Activated CD4-positive, alpha-beta T cell treated with anti-CD3 and anti-CD28 coated beads, Interleukin-2, Interleukin-4, amounts not matched to agents 100 ng/mL and 50 ng/mL, durations not matched to agents 16 hours and 8 hours (primary cell): ENCODE results near the gene MSLN.

Source experiments
- DNase-seq: peaks from one replicate; pipeline ENCODE4 v3.0.0-alpha.2; 2020; ENCODE audit warnings: low spot score

The MSLN gene

GRCh38 chr16:760545-761343 lies at the start of gene MSLN:
TSS of gene MSLN (plus strand) at chr16:760734. CDS start at chr16:762681, 1,947 bp downstream.
- no peak for DNase-seq

- DNase-seq: no peak
These were observed 49.5 kb upstream of the MSLN start for GRCh38 chr16:711084-711483.

- DNase-seq: peak; percentile 75
These were observed 48.8 kb upstream of the MSLN start for GRCh38 chr16:711548-712320.

- DNase-seq: peak; percentile 53
These were observed 47.7 kb upstream of the MSLN start for GRCh38 chr16:712740-713250.

- DNase-seq: no peak
These were observed 46.5 kb upstream of the MSLN start for GRCh38 chr16:714079-714478.

- DNase-seq: peak; percentile 88
These were observed 45.7 kb upstream of the MSLN start, which contains the start of gene METRN for GRCh38 chr16:714558-715476. TSS of gene METRN (plus strand) at chr16:715118. CDS start at chr16:715290, 172 bp downstream.

- DNase-seq: no peak
These were observed 44.9 kb upstream of the MSLN start for GRCh38 chr16:715477-716199.

- DNase-seq: no peak
These were observed 44.4 kb upstream of the MSLN start for GRCh38 chr16:716200-716568.

- DNase-seq: no peak
These were observed 43.7 kb upstream of the MSLN start for GRCh38 chr16:716768-717325.

GRCh38 chr16:717450-718245 lies 42.9 kb upstream of the MSLN start:
- no peak for DNase-seq

- no peak for DNase-seq
These were observed 42.1 kb upstream of the MSLN start for GRCh38 chr16:718389-718788.

- no peak for DNase-seq
These were observed 41.6 kb upstream of the MSLN start for GRCh38 chr16:718922-719321.

- no peak for DNase-seq
These were observed 40.6 kb upstream of the MSLN start for GRCh38 chr16:719815-720446.

- peak; percentile 56 for DNase-seq
These were observed 40.0 kb upstream of the MSLN start for GRCh38 chr16:720447-720989.

GRCh38 chr16:720990-721764 lies 39.4 kb upstream of the MSLN start, which contains the start of gene ANTKMT:
TSS of gene ANTKMT (plus strand) at chr16:721146. CDS start at chr16:721275, 129 bp downstream.
- DNase-seq: peak; percentile 81

GRCh38 chr16:721765-722540 lies 38.6 kb upstream of the MSLN start:
- DNase-seq: no peak

GRCh38 chr16:722835-723633 lies 37.5 kb upstream of the MSLN start:
- no peak for DNase-seq
